ENCODE measurements around the gene PPM1D.
"Not testable (repeated sequence)": the region's sequence is repeated elsewhere in the genome, so short reads cannot be mapped to it uniquely, and the experiment has no call there.

The PPM1D gene

DNA sequence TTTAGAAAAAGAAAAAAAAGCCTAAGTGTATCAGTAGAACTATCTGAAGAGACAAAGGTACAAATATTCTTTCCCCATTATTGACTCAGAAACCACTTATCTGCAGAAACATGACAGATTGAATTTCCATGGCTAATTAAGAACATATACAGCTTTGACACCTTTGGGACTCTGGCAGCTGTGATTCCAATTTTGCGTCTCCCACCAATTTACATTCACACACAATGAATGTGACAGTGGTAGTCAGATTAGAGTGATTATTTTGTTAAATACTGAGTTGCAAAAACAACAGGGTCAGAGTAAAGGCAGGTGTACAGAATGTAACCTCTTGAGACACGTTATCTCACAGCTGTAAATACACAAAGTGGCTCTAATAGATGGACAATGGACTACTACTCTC lies 5.3 kb upstream of the PPM1D start:
- no peak overlapping the region for H3K27ac ChIP-seq (ENCODE audit: low read length)
- H3K4me3 ChIP-seq (ENCODE audit: low read length) = no peak overlapping the region
- H3K27me3 ChIP-seq (ENCODE audit: insufficient read depth, low read length) = no peaks in the 10 kb centered on the region
- H3K36me3 ChIP-seq (ENCODE audit: insufficient read depth, low read depth, low read length) = no peaks in the 10 kb centered on the region
- H3K9ac ChIP-seq (ENCODE audit: low read depth, low read length) = no peak overlapping the region
- H3K4me1 ChIP-seq (ENCODE audit: insufficient read depth, low read length) = no peaks in the 10 kb centered on the region
- no peaks in the 10 kb centered on the region for H3K9me3 ChIP-seq (ENCODE audit: insufficient read depth, low read depth, low read length)

DNA sequence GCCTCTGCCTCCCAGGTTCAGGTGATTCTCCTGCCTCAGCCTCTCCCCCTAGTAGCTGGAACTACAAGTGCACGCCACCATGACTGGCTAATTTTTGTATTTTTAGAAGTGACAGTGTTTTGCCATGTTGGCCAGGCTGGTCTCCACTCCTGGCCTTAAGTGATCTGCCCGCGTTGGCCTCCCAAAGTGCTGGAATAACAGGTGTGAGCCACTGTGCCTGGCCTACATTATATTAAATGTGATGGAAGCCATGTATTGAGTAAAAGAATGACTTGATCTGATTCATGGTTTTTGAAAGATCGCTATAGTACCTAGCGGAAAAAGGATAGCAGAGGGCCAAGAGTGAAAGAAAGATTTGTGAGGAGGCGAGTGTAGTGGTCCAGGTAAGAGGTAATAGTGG lies 2.7 kb upstream of the PPM1D start:
- Histone ChIP-seq H3K4me1 (ENCODE audit: insufficient read depth, low read length) (no peaks in the 10 kb centered on the region), H3K27ac (ENCODE audit: low read length) (no peak overlapping the region), H3K36me3 (ENCODE audit: insufficient read depth, low read depth, low read length) (no peaks in the 10 kb centered on the region), H3K27me3 (ENCODE audit: insufficient read depth, low read length) (no peaks in the 10 kb centered on the region), H3K4me3 (ENCODE audit: low read length) (no peak overlapping the region), H3K9ac (ENCODE audit: low read depth, low read length) (no peak overlapping the region), H3K9me3 (ENCODE audit: insufficient read depth, low read depth, low read length) (no peaks in the 10 kb centered on the region)

DNA sequence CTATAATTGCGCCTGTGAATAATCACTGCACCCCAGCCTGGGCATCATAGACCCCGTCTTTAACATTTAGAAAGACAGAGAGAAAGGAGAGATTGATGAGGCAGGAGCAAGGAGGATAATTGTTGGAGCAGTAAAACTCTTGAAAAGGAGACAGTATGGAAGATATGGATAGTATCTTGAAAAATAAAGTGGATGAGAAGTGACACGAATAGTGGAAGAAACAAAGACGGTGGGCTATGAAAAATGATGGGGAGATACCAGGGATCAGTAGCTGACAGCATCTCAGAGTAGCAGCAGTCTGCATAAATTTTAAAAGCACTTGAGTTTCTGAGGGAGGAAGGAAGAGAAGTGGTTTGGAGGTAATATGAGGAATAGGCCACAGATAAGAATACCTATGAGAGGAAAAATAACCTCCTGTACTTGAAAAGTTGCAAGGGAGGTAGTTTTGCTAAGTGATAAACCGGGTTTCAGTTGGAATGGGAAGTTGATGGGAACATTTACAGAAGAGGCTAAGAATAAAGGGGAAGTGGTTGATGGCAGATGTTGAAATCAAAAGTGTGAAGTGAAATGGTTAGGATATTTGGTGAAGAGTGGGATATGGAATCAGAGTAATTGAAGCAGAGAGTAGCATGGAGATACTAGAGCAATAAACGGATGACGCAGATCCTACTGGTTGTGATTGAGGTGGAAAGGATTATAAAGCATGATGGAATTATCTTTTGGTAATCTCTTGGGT lies 1.8 kb upstream of the PPM1D start:
- H3K4me1 ChIP-seq (ENCODE audit: insufficient read depth, low read length) = no peaks in the 10 kb centered on the region
- no peak overlapping the region for H3K27ac ChIP-seq (ENCODE audit: low read length)
- H3K27me3 ChIP-seq (ENCODE audit: insufficient read depth, low read length) = no peaks in the 10 kb centered on the region
- H3K4me3 ChIP-seq (ENCODE audit: low read length) = no peak overlapping the region
- no peaks in the 10 kb centered on the region for H3K9me3 ChIP-seq (ENCODE audit: insufficient read depth, low read depth, low read length)
- H3K9ac ChIP-seq (ENCODE audit: low read depth, low read length) = peak overlapping the region; percentile 96; the same call in 1 of the 2 replicates
- no peaks in the 10 kb centered on the region for H3K36me3 ChIP-seq (ENCODE audit: insufficient read depth, low read depth, low read length)

DNA sequence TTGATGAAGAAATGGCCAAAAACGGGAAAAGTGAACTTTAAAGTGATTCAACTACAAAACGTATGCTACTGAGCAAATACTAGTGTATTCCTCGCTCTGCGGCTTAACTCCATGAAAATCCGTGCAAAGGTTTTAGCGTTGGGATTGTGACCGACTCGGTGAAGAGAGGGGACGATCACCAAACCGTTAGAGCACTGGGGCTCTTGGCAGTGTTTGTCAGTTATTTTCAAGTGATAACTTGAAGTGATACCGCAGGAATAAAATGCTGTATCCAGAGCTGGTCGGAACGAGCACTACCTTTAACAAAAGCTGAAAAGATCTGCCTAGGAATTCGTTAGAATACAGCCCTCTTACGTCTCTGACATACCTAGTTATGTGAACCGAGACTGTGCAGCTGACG lies 773 bp upstream of the PPM1D start:
- H3K4me3 ChIP-seq (ENCODE audit: low read length) = peak overlapping the region; percentile 90
- no peaks in the 10 kb centered on the region for H3K36me3 ChIP-seq (ENCODE audit: insufficient read depth, low read depth, low read length)
- no peaks in the 10 kb centered on the region for H3K27me3 ChIP-seq (ENCODE audit: insufficient read depth, low read length)
- H3K27ac ChIP-seq (ENCODE audit: low read length) = peak overlapping the region; percentile 91
- H3K9ac ChIP-seq (ENCODE audit: low read depth, low read length) = peak overlapping the region; percentile 96
- no peaks in the 10 kb centered on the region for H3K9me3 ChIP-seq (ENCODE audit: insufficient read depth, low read depth, low read length)
- H3K4me1 ChIP-seq (ENCODE audit: insufficient read depth, low read length) = no peaks in the 10 kb centered on the region

DNA sequence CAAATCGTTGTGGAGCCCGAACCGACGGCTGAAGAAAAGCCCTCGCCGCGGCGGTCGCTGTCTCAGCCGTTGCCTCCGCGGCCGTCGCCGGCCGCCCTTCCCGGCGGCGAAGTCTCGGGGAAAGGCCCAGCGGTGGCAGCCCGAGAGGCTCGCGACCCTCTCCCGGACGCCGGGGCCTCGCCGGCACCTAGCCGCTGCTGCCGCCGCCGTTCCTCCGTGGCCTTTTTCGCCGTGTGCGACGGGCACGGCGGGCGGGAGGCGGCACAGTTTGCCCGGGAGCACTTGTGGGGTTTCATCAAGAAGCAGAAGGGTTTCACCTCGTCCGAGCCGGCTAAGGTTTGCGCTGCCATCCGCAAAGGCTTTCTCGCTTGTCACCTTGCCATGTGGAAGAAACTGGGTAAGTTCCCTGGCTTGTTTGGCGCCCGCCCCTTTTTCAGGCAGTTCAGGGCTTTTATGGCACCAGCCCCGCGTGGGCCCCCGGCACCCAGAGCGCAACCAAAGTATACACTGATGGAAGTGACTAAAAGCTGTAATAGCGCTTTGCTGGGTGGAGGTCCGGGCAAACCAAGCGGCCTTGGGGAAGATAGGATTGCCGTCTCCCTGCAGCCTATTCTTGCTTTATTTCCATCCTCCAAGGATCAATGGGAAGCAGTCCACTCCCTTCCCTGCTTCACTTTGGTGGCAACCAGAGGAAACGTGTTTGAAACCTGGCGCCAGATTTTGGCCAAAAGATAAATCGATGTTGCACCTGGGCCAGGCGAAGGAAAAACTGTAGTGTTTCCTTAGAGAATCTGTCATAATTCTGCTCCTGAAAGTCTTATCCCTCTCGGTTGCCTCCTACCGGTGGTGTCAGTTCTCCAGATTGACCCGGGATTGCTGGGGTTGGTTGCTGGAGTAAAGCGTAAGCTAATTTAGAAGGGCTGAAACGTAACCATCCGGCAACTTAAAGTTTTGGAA lies 775 bp downstream of the PPM1D start:
- H3K4me3 ChIP-seq (ENCODE audit: low read length) = peak overlapping the region; percentile 88
- H3K36me3 ChIP-seq (ENCODE audit: insufficient read depth, low read depth, low read length) = no peaks in the 10 kb centered on the region
- H3K9me3 ChIP-seq (ENCODE audit: insufficient read depth, low read depth, low read length) = no peaks in the 10 kb centered on the region
- no peaks in the 10 kb centered on the region for H3K4me1 ChIP-seq (ENCODE audit: insufficient read depth, low read length)
- H3K27me3 ChIP-seq (ENCODE audit: insufficient read depth, low read length) = no peaks in the 10 kb centered on the region
- H3K9ac ChIP-seq (ENCODE audit: low read depth, low read length) = peak overlapping the region; percentile 81
- no peak overlapping the region for H3K27ac ChIP-seq (ENCODE audit: low read length)

DNA sequence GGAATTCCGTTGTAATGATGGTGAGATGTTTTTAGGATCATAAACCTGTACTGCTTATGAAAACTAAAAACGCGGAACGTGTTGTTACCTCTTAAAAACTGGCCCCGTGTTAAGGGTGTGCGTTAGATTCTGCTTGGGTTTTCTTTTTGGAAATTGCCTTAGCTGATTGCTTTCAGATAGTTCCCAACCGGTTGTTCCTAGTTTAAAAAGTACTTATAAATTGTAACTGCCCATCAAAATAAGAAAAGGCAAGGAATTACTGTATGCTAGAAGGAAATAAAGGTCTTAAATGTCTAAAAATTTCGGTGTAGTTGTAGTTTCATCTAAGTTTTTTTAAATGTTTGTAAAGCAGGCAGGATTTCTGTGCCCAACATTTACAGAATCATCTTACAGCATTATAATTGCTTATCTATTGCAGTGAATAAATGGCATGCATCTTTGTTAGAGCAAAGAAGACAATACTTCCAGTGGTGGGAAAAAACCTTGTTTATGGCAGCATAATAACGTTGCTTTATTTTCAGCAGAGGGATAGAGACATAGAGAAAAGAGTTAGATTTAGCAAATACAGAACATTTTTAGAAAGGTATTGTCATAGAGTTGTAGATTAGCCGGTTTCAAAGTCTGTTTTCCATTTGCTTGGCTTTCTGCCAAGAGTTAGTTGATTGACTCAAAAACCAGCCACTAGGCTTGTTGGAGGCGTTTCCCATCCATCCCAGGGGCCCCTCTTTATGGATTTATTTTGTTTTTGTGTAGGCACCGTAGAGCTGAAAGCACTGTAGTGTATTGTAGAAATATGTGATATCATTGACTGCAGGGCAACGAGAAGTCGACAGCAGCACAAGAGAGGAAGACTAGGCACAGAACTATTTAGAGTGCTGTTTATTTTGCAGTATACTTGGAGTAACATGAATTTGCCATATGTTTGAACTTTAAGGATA lies 1.7 kb downstream of the PPM1D start:
- H3K9ac ChIP-seq (ENCODE audit: low read depth, low read length) = peak overlapping the region; percentile 81; the same call in 1 of the 2 replicates
- H3K9me3 ChIP-seq (ENCODE audit: insufficient read depth, low read depth, low read length) = no peaks in the 10 kb centered on the region
- H3K27me3 ChIP-seq (ENCODE audit: insufficient read depth, low read length) = no peaks in the 10 kb centered on the region
- no peak overlapping the region for H3K27ac ChIP-seq (ENCODE audit: low read length)
- H3K4me3 ChIP-seq (ENCODE audit: low read length) = peak overlapping the region; percentile 88
- H3K36me3 ChIP-seq (ENCODE audit: insufficient read depth, low read depth, low read length) = no peaks in the 10 kb centered on the region
- H3K4me1 ChIP-seq (ENCODE audit: insufficient read depth, low read length) = no peaks in the 10 kb centered on the region

DNA sequence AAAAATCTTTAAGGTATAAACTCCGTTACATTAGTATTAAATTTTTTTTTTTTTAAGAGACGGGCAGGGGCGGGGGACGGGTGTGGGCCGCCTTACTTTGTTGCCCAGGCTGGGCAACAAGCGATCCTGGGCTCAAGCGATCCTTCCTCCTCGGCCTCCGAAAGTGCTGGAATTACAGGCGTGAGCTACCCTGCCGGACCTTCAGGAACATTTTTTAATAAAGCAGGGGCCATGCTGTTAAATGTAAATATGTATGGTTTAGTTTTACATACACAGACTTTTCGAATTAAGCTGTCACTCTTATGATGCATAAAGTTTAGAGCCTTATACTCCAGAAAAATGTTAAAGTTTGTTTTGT lies 2.4 kb downstream of the PPM1D start:
- Histone ChIP-seq H3K9ac (ENCODE audit: low read depth, low read length) (peak overlapping the region; percentile 81; the same call in 1 of the 2 replicates), H3K27me3 (ENCODE audit: insufficient read depth, low read length) (no peaks in the 10 kb centered on the region), H3K36me3 (ENCODE audit: insufficient read depth, low read depth, low read length) (no peaks in the 10 kb centered on the region), H3K9me3 (ENCODE audit: insufficient read depth, low read depth, low read length) (no peaks in the 10 kb centered on the region), H3K4me3 (ENCODE audit: low read length) (peak overlapping the region; percentile 88), H3K4me1 (ENCODE audit: insufficient read depth, low read length) (no peaks in the 10 kb centered on the region), H3K27ac (ENCODE audit: low read length) (no peak overlapping the region)

DNA sequence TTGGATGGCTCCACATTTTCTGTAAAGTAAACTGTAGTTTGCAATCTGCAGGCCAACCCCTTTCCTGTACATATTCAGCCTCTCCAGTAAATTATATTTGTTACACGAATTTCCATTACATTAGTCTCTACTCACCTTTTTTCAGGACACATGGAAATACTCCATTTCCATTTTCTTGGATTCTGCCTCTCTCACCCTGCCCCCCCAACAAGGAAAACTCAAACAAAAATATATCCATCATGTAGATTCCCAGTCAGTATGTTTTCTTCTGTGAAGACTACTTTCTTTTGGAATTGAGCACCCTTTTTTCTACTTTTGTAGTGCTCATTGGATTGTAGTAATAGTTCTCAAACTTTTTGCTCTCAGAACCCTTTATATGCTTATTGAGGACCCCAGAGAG lies 2.9 kb downstream of the PPM1D start:
- peak overlapping the region; percentile 81; the same call in 1 of the 2 replicates for H3K9ac ChIP-seq (ENCODE audit: low read depth, low read length)

DNA sequence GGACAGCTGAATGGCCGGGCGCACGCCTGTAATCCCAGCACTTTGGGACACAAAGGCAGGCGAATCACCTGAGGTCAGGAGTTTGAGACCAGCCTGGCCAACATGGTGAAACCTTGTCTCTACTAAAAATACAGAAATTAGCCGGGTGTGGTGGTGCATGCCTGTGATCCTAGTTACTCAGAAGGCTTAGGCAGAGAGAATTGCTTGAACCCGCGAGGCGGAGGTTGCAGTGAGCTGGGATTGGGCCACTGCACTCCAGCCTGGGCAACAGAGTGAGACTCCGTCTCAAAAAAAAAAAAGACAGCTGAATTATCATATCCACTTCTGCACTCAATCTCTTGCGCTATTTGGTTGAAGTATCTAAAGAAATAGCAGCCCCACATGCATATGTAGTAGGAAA lies 3.5 kb downstream of the PPM1D start:
- H3K27me3 ChIP-seq (ENCODE audit: insufficient read depth, low read length); H3K4me1 ChIP-seq (ENCODE audit: insufficient read depth, low read length); H3K9ac ChIP-seq (ENCODE audit: low read depth, low read length); H3K9me3 ChIP-seq (ENCODE audit: insufficient read depth, low read depth, low read length); H3K4me3 ChIP-seq (ENCODE audit: low read length); H3K27ac ChIP-seq (ENCODE audit: low read length); H3K36me3 ChIP-seq (ENCODE audit: insufficient read depth, low read depth, low read length): not testable (repeated sequence)

More for the DNA sequence above, 2.9 kb downstream of the PPM1D start:
- Histone ChIP-seq H3K9me3 (ENCODE audit: insufficient read depth, low read depth, low read length) (no peaks in the 10 kb centered on the region), H3K4me1 (ENCODE audit: insufficient read depth, low read length) (no peaks in the 10 kb centered on the region), H3K27me3 (ENCODE audit: insufficient read depth, low read length) (no peaks in the 10 kb centered on the region), H3K4me3 (ENCODE audit: low read length) (peak overlapping the region; percentile 88), H3K36me3 (ENCODE audit: insufficient read depth, low read depth, low read length) (no peaks in the 10 kb centered on the region), H3K27ac (ENCODE audit: low read length) (no peak overlapping the region)

DNA sequence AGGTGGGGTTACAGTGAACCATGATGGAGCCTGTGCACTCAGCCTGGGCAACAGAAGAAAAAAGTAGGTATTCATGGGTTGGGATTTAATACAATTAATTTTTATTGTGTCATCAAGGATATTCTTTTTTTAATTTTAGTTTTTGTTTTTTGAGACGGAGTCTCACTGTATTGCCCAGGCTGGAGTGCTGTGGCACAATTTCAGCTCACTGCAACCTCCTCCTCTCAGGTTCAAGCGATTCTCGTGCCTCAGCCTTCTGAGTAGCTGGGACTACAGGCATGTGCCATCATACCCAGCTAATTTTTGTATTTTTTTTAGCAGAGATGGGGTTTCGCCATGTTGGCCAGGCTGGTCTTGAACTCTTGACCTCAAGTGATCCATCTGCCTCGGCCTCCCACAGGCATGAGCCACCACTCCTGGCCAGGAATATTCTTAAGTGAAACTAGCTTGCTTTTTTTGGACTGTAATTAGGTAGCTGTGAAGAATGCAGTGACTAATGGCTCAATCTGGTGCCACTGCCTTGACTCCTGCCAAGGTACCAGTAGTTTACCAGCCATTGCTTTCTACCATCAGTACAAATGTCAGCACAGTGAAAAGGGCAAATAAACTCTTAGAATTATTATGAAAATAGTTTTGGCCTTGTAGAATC lies 4.8 kb downstream of the PPM1D start:
- Histone ChIP-seq H3K4me1 (ENCODE audit: insufficient read depth, low read length) (no peaks in the 10 kb centered on the region), H3K36me3 (ENCODE audit: insufficient read depth, low read depth, low read length) (no peaks in the 10 kb centered on the region), H3K27ac (ENCODE audit: low read length) (no peak overlapping the region), H3K27me3 (ENCODE audit: insufficient read depth, low read length) (no peaks in the 10 kb centered on the region), H3K9me3 (ENCODE audit: insufficient read depth, low read depth, low read length) (no peaks in the 10 kb centered on the region), H3K4me3 (ENCODE audit: low read length) (no peak overlapping the region), H3K9ac (ENCODE audit: low read depth, low read length) (no peak overlapping the region)

DNA sequence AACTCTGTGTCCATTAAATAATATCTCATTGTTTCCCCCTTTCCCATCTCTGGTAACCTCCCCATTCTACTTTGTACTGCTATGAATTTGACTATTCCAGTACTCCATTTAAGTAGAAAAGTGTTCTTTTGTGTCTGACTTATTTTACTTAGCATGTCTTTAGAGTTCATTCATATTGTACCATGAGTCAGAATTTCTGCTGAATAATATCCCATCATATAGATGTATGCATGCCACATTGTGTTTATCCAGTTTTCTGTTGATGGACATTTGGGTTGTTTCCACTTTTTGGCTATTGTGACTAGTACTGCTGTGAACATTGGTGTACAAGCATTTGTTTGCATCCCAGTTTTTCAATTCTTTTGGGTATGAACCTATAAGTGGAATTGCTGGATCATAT lies 6.0 kb downstream of the PPM1D start:
- Histone ChIP-seq H3K4me1 (ENCODE audit: insufficient read depth, low read length) (no peaks in the 10 kb centered on the region), H3K4me3 (ENCODE audit: low read length) (no peak overlapping the region), H3K9me3 (ENCODE audit: insufficient read depth, low read depth, low read length) (no peaks in the 10 kb centered on the region), H3K9ac (ENCODE audit: low read depth, low read length) (no peak overlapping the region), H3K27ac (ENCODE audit: low read length) (no peak overlapping the region), H3K27me3 (ENCODE audit: insufficient read depth, low read length) (no peaks in the 10 kb centered on the region), H3K36me3 (ENCODE audit: insufficient read depth, low read depth, low read length) (no peaks in the 10 kb centered on the region)

Measured in iPS-20b (cell line).